HUES6 (cell line): ENCODE measurements around the gene KCNIP3.
"Not testable (repeated sequence)": the region's sequence is repeated elsewhere in the genome, so short reads cannot be mapped to it uniquely, and the experiment has no call there.

Experiments
- H3K27ac ChIP-seq: 2 replicates; pipeline ENCODE4 v1.7.0; 2013; ENCODE audit warnings: low read depth, mild to moderate bottlenecking, low read length, inconsistent platforms
- H3K27me3 ChIP-seq: 2 replicates; pipeline ENCODE4 v1.6.1; 2013; ENCODE audit warnings: low read length; ENCODE audit not compliant: control insufficient read depth, insufficient read depth
- H3K36me3 ChIP-seq: 2 replicates; pipeline ENCODE4 v1.6.1; 2013; ENCODE audit warnings: low read length; ENCODE audit not compliant: control insufficient read depth, insufficient read depth
- H3K4me1 ChIP-seq: 2 replicates; pipeline ENCODE4 v1.6.1; 2013; ENCODE audit warnings: low read length; ENCODE audit not compliant: control insufficient read depth, insufficient read depth
- H3K4me3 ChIP-seq: 2 replicates; pipeline ENCODE4 v1.5.1; 2013; ENCODE audit warnings: low read depth, low read length
- H3K9ac ChIP-seq: one replicate; pipeline ENCODE4 v1.6.1; 2013; ENCODE audit warnings: mild to moderate bottlenecking, low read length
- H3K9me3 ChIP-seq: 2 replicates; pipeline ENCODE4 v1.6.1; 2013; ENCODE audit warnings: low read depth, low read length; ENCODE audit not compliant: control insufficient read depth, insufficient read depth

KCNIP3 gene

GRCh38 chr2:95392320-95392719 lies 95.2 kb downstream of the KCNIP3 start:
- Histone ChIP-seq H3K4me1 (peaks cover 4% of the 10 kb centered on the region; the same call in 1 of the 2 replicates), H3K27ac (no peak overlapping the region), H3K4me3 (no peak overlapping the region), H3K9ac (no peak overlapping the region), H3K27me3 (peaks cover 18% of the 10 kb centered on the region), H3K36me3 (no peaks in the 10 kb centered on the region), H3K9me3 (no peaks in the 10 kb centered on the region)

DNA sequence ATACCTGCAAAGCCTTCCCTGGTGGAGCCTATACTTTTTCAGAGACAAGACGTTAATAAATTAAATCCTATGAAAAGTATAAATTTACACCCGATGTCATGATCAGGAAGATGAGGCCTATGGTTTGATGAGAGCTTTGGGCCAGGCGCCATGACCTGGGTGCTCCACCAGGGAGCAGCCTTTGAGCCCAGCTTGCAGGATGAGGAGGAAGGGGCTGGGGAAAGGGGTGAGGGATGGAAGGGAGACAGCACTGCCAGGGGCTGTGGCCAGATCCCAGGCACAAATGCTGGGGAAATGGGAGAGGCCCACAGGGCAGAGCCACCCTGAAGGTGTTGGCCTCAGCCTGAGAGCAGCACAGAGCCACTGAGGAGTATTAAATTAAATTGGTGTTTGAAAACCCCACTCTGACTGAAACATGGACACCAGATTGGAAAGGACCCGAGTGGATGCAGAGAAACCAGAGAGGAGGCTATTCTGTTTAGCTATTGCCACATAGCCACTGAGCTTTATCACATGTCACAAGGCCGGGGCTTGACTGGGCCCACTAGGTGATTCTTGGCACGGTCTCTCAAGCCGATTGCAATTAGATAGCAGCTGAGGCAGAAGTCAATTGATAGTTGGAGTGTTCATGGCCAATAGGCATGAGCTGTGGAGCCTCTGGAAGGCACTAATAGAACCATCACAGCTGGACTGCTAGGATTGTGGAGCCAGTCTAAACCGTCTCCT lies 95.7 kb downstream of the KCNIP3 start:
- peaks cover 18% of the 10 kb centered on the region for H3K27me3 ChIP-seq
- H3K4me3 ChIP-seq = no peak overlapping the region
- no peak overlapping the region for H3K9ac ChIP-seq
- peaks cover 4% of the 10 kb centered on the region; the same call in 1 of the 2 replicates for H3K4me1 ChIP-seq
- no peaks in the 10 kb centered on the region for H3K36me3 ChIP-seq
- no peak overlapping the region for H3K27ac ChIP-seq
- H3K9me3 ChIP-seq = no peaks in the 10 kb centered on the region

- H3K9me3 ChIP-seq = no peaks in the 10 kb centered on the region
- H3K4me3 ChIP-seq = no peak overlapping the region
- H3K36me3 ChIP-seq = no peaks in the 10 kb centered on the region
- no peak overlapping the region for H3K27ac ChIP-seq
- peaks cover 1% of the 10 kb centered on the region; the same call in 1 of the 2 replicates for H3K4me1 ChIP-seq
- peaks cover 12% of the 10 kb centered on the region for H3K27me3 ChIP-seq
- H3K9ac ChIP-seq = no peak overlapping the region
Observed at GRCh38 chr2:95393901-95394300, 96.8 kb downstream of the KCNIP3 start.

DNA sequence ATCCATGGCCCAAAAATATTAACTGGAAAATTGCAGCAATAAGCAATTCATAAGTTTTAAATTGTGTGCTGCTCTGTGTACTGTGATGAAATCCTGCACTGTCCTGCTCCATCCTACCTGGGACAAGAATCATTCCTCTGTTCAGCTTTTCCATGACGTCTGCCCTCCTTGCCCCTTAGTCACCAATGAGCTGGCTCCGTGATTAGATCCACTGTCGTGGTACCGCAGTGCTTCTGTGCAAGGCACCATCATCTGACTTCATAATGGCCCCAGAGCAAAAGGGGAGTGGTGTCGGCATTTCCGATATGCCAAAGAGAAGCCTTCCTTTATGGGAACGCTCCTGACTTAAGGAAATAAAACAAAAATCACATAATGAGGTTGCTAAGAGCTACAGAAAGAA lies 101.9 kb downstream of the KCNIP3 start:
- Histone ChIP-seq H3K27ac (no peak overlapping the region), H3K4me3 (no peak overlapping the region), H3K27me3 (peaks cover 5% of the 10 kb centered on the region; the same call in 1 of the 2 replicates), H3K9me3 (no peaks in the 10 kb centered on the region), H3K9ac (no peak overlapping the region), H3K36me3 (no peaks in the 10 kb centered on the region), H3K4me1 (peaks cover 6% of the 10 kb centered on the region)

- H3K9ac ChIP-seq = peak overlapping the region; percentile 94
- no peak overlapping the region for H3K27ac ChIP-seq
- H3K36me3 ChIP-seq = no peaks in the 10 kb centered on the region
- peaks cover 5% of the 10 kb centered on the region; the same call in 1 of the 2 replicates for H3K27me3 ChIP-seq
- no peaks in the 10 kb centered on the region for H3K9me3 ChIP-seq
- peaks cover 6% of the 10 kb centered on the region for H3K4me1 ChIP-seq
- H3K4me3 ChIP-seq = peak overlapping the region; percentile 96
Observed at GRCh38 chr2:95401480-95401879, 104.3 kb downstream of the KCNIP3 start.

- not testable (repeated sequence) for H3K4me1 ChIP-seq, H3K9me3 ChIP-seq, H3K36me3 ChIP-seq, H3K27ac ChIP-seq, H3K27me3 ChIP-seq
- peak overlapping the region; percentile 96 for H3K4me3 ChIP-seq
- H3K9ac ChIP-seq = peak overlapping the region; percentile 94
Observed at GRCh38 chr2:95402004-95402369, 104.8 kb downstream of the KCNIP3 start.

DNA sequence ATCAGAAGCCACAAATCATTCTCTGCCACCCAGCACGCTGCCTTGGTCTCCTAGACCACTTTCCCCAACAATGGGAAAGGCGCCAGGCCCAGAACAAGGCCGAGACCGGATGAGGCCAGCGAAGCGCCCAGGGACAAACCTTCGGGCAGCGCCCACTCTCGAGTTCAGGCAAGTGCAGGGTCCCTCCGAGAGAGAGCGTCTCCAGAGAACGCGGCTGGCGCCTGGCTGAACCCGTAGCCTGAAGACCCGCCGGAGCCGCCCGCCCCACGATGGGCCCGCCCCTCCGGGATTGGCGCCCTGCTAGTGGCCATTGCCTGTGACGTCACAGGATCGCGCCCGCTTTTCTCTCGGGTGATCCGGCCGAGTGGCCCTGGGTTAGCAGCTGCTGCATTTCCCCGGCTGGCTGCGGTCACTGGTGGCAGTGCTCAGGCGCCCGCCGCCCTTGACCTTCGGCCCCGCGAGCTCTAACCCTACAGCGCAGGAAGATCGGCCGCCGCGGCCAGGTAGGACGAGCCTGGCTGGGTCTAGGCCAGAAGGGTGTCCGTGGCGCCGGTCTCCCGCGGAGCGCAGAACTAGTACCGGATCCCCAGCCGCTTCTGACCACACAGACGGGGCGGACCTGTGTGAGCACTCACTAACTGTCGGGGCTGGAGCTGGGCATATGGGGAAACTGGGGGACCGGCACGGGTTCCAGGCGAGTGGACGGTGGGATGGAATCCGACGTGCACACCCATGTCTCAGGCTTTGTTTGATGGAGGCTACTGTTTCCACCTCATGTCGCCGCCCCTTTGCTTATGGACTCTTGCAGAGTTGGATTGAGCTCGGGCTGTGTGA lies 105.4 kb downstream of the KCNIP3 start, which contains the start of gene FAHD2A:
Gene FAHD2A, plus strand, starts transcription at position 339 of the 834 bp plus-strand sequence. CDS start 2,851 bp downstream, outside the sequence.
- Histone ChIP-seq H3K27ac (peak within 1 kb of the TSS; percentile 64), H3K27me3 (peaks cover 5% of the 10 kb centered on the region; the same call in 1 of the 2 replicates)

GRCh38 chr2:95403204-95403721 lies 106.1 kb downstream of the KCNIP3 start:
- H3K4me3 ChIP-seq = peak overlapping the region; percentile 96
- peak overlapping the region; percentile 94 for H3K9ac ChIP-seq
- not testable (repeated sequence) for H3K36me3 ChIP-seq, H3K9me3 ChIP-seq, H3K4me1 ChIP-seq, H3K27ac ChIP-seq, H3K27me3 ChIP-seq

More for the DNA sequence above, 105.4 kb downstream of the KCNIP3 start, which contains the start of gene FAHD2A:
- H3K4me1 ChIP-seq = peaks cover 6% of the 10 kb centered on the region
- H3K9me3 ChIP-seq = no peaks in the 10 kb centered on the region
- H3K9ac ChIP-seq = peak within 1 kb of the TSS; percentile 94
- peaks cover 5% of the 10 kb centered on the region; the same call in 1 of the 2 replicates for H3K36me3 ChIP-seq
- peak within 1 kb of the TSS; percentile 96 for H3K4me3 ChIP-seq

GRCh38 chr2:95403824-95404223 lies 106.7 kb downstream of the KCNIP3 start:
- not testable (repeated sequence) for H3K9me3 ChIP-seq, H3K27me3 ChIP-seq, H3K36me3 ChIP-seq, H3K9ac ChIP-seq, H3K4me1 ChIP-seq, H3K27ac ChIP-seq
- peak overlapping the region; percentile 96 for H3K4me3 ChIP-seq

GRCh38 chr2:95404676-95405075 lies 107.5 kb downstream of the KCNIP3 start:
- H3K9me3 ChIP-seq, H3K9ac ChIP-seq, H3K4me1 ChIP-seq, H3K27me3 ChIP-seq, H3K4me3 ChIP-seq, H3K27ac ChIP-seq: not testable (repeated sequence)
- peaks cover 11% of the 10 kb centered on the region for H3K36me3 ChIP-seq

DNA sequence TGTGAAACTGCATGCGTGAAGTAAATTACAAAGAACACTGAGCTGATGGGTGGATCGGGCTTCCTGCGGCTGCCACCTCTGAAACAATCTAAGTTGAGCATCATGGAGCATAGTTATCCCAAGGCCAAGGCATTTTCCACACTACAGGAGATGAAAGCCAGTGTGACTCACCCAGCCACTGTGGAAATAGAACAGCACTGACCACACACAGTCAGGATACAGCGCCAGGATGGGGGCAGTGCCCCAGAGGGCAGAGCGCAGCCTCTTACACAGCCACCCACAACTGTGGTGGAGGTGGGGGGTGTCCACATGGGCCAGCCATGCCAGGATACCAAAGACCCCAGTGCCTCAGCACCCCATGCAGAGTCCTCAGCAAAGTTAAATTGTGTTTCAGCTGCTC lies 114.1 kb downstream of the KCNIP3 start:
- H3K27me3 ChIP-seq, H3K9ac ChIP-seq, H3K4me3 ChIP-seq, H3K4me1 ChIP-seq, H3K27ac ChIP-seq, H3K9me3 ChIP-seq: not testable (repeated sequence)
- peaks cover 24% of the 10 kb centered on the region for H3K36me3 ChIP-seq
